ENCODE measurements around the gene CYFIP1.

Gene CYFIP1

DNA sequence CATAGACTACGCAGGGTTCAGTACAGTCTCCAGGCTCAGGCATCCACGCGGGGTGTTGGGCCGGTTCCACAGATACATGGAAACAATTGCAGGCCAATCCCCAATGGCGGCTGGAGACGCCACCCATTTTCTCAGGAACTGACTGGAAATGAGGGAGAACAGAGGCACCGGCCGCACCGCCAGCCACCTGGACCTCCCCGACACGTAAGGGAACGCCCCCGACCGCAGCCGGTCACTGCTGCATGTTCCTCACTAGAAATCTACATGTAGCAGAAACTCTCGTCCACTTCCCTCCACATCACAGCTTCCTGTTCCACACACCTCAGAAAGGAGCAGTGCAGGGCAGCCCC, 29.2 kb downstream of the CYFIP1 start:
- Histone ChIP-seq H3K4me1 (ENCODE audit: control insufficient read depth, low read length) (peaks cover 5% of the 10 kb centered on the region; the same call in 1 of the 2 replicates), H3K4me2 (ENCODE audit: low read length) (no peak overlapping the region), H3K27me3 (ENCODE audit: control insufficient read depth, low read length) (peaks cover 18% of the 10 kb centered on the region), H3K36me3 (ENCODE audit: control insufficient read depth, low read length) (no peaks in the 10 kb centered on the region), H3K4me3 (ENCODE audit: low read length) (no peak overlapping the region), H3K9me3 (ENCODE audit: control insufficient read depth, insufficient read depth, low read length) (no peaks in the 10 kb centered on the region), H3K79me2 (ENCODE audit: control insufficient read depth, low read length) (no peaks in the 10 kb centered on the region), H3K27ac (ENCODE audit: low read depth, low read length) (no peak overlapping the region), H3F3A (ENCODE audit: control insufficient read depth, insufficient read depth) (no peaks in the 10 kb centered on the region), H4K20me1 (ENCODE audit: control insufficient read depth, insufficient read depth, low read depth, low read length) (no peaks in the 10 kb centered on the region), H3K9me2 (replicated peaks; ENCODE audit: control insufficient read depth, low read length) (no peaks in the 10 kb centered on the region)
- TF ChIP-seq EZH2phosphoT487 (IDR thresholded peaks at IDR 0.05; ENCODE audit: borderline replicate concordance, low read length): no peak

DNA sequence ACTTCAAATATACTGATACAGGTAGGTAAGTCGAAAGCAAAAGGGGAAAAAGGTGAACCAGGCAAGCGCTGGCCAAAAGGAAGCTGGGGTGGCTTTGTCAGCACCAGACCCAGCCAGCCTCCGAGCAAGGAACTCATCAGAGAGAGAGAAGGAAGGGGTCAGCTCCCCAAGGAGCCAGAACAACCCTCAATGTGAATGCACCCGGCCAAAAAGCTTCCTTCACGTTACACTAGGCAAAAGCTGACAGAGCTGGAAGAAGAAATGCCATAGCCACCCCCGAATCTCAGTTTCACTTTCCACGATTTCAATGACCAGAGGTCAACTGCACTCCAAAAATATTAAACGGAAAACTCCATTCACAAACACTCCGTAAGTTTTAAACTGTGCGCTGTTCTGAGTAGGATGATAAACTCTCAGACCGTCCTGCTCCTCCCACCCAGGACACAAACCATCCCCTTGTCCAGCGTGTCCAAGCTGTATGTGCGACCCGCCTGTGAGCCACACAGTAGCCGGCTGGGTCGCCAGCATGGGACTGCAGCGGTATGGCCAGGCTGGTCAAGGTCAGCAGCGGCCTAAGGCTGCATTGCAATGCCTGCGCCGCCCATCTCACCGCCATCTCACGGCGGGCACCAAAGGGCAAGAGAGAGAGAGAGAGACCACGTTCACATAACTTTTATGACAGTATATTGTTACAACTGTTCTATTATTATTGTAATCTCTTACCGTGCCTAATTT, 29.7 kb downstream of the CYFIP1 start:
- H3K4me1 ChIP-seq (ENCODE audit: control insufficient read depth, low read length): peaks cover 5% of the 10 kb centered on the region; the same call in 1 of the 2 replicates
- H3K9me2 ChIP-seq (replicated peaks; ENCODE audit: control insufficient read depth, low read length): no peaks in the 10 kb centered on the region
- TF ChIP-seq EZH2phosphoT487 (IDR thresholded peaks at IDR 0.05; ENCODE audit: borderline replicate concordance, low read length): no peak
- TF ChIP-seq, protein P1, sequence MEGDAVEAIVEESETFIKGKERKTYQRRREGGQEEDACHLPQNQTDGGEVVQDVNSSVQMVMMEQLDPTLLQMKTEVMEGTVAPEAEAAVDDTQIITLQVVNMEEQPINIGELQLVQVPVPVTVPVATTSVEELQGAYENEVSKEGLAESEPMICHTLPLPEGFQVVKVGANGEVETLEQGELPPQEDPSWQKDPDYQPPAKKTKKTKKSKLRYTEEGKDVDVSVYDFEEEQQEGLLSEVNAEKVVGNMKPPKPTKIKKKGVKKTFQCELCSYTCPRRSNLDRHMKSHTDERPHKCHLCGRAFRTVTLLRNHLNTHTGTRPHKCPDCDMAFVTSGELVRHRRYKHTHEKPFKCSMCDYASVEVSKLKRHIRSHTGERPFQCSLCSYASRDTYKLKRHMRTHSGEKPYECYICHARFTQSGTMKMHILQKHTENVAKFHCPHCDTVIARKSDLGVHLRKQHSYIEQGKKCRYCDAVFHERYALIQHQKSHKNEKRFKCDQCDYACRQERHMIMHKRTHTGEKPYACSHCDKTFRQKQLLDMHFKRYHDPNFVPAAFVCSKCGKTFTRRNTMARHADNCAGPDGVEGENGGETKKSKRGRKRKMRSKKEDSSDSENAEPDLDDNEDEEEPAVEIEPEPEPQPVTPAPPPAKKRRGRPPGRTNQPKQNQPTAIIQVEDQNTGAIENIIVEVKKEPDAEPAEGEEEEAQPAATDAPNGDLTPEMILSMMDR (IDR thresholded peaks at IDR 0.05; ENCODE audit: low read depth, low read length, poor library complexity, severe bottlenecking): no peak
- H3K27ac ChIP-seq (ENCODE audit: low read depth, low read length): no peak overlapping the region
- H3F3A ChIP-seq (ENCODE audit: control insufficient read depth, insufficient read depth): no peaks in the 10 kb centered on the region
- no peaks in the 10 kb centered on the region for H4K20me1 ChIP-seq (ENCODE audit: control insufficient read depth, insufficient read depth, low read depth, low read length)
- H3K79me2 ChIP-seq (ENCODE audit: control insufficient read depth, low read length): no peaks in the 10 kb centered on the region
- no peak overlapping the region for H3K4me3 ChIP-seq (ENCODE audit: low read length)
- H3K27me3 ChIP-seq (ENCODE audit: control insufficient read depth, low read length): peaks cover 18% of the 10 kb centered on the region
- H3K9me3 ChIP-seq (ENCODE audit: control insufficient read depth, insufficient read depth, low read length): no peaks in the 10 kb centered on the region
- H3K36me3 ChIP-seq (ENCODE audit: control insufficient read depth, low read length): no peaks in the 10 kb centered on the region
- no peak overlapping the region for H3K4me2 ChIP-seq (ENCODE audit: low read length)

DNA sequence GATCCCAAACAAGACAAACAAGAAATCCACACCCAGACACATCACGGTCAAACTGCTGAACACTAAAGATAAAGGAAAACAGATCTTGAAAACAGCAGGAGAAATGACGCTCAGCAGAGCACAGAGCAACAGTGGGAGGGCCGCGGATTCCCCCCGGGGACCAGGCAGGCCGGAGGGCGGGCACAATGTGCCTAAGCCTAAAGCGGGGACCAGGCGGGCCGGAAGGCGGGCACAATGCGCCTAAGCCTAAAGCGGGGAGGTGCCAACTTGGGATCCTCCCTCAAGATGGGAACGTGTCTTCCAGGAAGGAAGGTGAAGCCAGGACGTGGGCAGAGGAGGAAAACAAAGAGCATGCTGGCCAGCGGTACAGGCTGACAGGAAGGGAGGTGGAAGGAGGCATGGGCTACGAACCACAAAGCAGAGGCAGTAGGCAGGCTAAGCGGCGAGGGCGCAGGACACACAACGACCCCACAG, 31.1 kb downstream of the CYFIP1 start:
- no peaks in the 10 kb centered on the region for H3K9me2 ChIP-seq (replicated peaks; ENCODE audit: control insufficient read depth, low read length)
- peak overlapping the region; percentile 35; the same call in 1 of the 2 replicates for H3K4me2 ChIP-seq (ENCODE audit: low read length)
- H3K27ac ChIP-seq (ENCODE audit: low read depth, low read length): no peak overlapping the region
- H3K36me3 ChIP-seq (ENCODE audit: control insufficient read depth, low read length): no peaks in the 10 kb centered on the region
- H3K79me2 ChIP-seq (ENCODE audit: control insufficient read depth, low read length): no peaks in the 10 kb centered on the region
- no peaks in the 10 kb centered on the region for H3F3A ChIP-seq (ENCODE audit: control insufficient read depth, insufficient read depth)
- no peaks in the 10 kb centered on the region for H3K9me3 ChIP-seq (ENCODE audit: control insufficient read depth, insufficient read depth, low read length)
- 0 out of 2 replicates have a peak, but pooled peaks have one; percentile 40 for TF ChIP-seq EZH2phosphoT487 (IDR thresholded peaks at IDR 0.05; ENCODE audit: borderline replicate concordance, low read length)
- TF ChIP-seq, protein P1 (IDR thresholded peaks at IDR 0.05; ENCODE audit: low read depth, low read length, poor library complexity, severe bottlenecking): no peak
- no peaks in the 10 kb centered on the region for H4K20me1 ChIP-seq (ENCODE audit: control insufficient read depth, insufficient read depth, low read depth, low read length)
- H3K4me1 ChIP-seq (ENCODE audit: control insufficient read depth, low read length): peaks cover 5% of the 10 kb centered on the region; the same call in 1 of the 2 replicates
- H3K4me3 ChIP-seq (ENCODE audit: low read length): peak overlapping the region; percentile 30; the same call in 1 of the 2 replicates
- peaks cover 18% of the 10 kb centered on the region for H3K27me3 ChIP-seq (ENCODE audit: control insufficient read depth, low read length)

DNA sequence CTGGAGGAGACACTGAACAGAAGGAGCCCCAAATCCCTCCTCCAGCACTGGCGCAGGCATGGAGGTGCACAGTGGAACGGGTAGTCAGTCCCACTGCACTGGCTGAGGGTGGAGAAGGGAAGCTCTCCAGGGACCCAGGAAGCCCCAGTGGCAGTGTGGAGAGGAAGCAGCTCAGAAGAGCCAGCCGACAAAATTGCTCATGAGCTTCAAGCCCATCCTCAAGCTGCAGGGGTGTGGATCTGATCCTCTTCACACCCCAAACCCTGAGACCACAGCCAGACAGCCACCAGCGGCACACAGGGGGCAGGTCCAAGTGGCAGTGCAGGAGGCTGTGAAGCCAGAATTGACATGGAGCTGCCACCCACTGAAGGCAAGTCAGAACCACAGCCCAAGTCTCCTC, 32.1 kb downstream of the CYFIP1 start:
- no peaks in the 10 kb centered on the region for H3F3A ChIP-seq (ENCODE audit: control insufficient read depth, insufficient read depth)
- no peak overlapping the region for H3K4me2 ChIP-seq (ENCODE audit: low read length)
- no peaks in the 10 kb centered on the region for H3K79me2 ChIP-seq (ENCODE audit: control insufficient read depth, low read length)
- no peaks in the 10 kb centered on the region for H3K9me2 ChIP-seq (replicated peaks; ENCODE audit: control insufficient read depth, low read length)
- H3K4me3 ChIP-seq (ENCODE audit: low read length): no peak overlapping the region
- H3K4me1 ChIP-seq (ENCODE audit: control insufficient read depth, low read length): peaks cover 5% of the 10 kb centered on the region; the same call in 1 of the 2 replicates
- H3K36me3 ChIP-seq (ENCODE audit: control insufficient read depth, low read length): no peaks in the 10 kb centered on the region
- no peak for TF ChIP-seq EZH2phosphoT487 (IDR thresholded peaks at IDR 0.05; ENCODE audit: borderline replicate concordance, low read length)
- TF ChIP-seq, protein P1 (IDR thresholded peaks at IDR 0.05; ENCODE audit: low read depth, low read length, poor library complexity, severe bottlenecking): no peak
- H3K9me3 ChIP-seq (ENCODE audit: control insufficient read depth, insufficient read depth, low read length): no peaks in the 10 kb centered on the region
- no peak overlapping the region for H3K27ac ChIP-seq (ENCODE audit: low read depth, low read length)
- H4K20me1 ChIP-seq (ENCODE audit: control insufficient read depth, insufficient read depth, low read depth, low read length): no peaks in the 10 kb centered on the region
- H3K27me3 ChIP-seq (ENCODE audit: control insufficient read depth, low read length): peaks cover 18% of the 10 kb centered on the region

Measured in DOHH2 (cell line).